Central memory CD4-positive, alpha-beta T cell (primary cell): ENCODE results near the gene GALNS.
A peak's percentile ranks its signal among the peaks of the same experiment; 100 is the strongest.
"Not testable (repeated sequence)": the region's sequence is repeated elsewhere in the genome, so short reads cannot be mapped to it uniquely, and the experiment has no call there.

Experiments used
- DNase-seq: peaks from one replicate; pipeline ENCODE4 v3.0.0; 2022
- total RNA-seq, 3 experiments: gene quantifications; one replicate each; lab custom pipeline; 2026; lab: John Stamatoyannopoulos, UW

Gene GALNS, protein sequence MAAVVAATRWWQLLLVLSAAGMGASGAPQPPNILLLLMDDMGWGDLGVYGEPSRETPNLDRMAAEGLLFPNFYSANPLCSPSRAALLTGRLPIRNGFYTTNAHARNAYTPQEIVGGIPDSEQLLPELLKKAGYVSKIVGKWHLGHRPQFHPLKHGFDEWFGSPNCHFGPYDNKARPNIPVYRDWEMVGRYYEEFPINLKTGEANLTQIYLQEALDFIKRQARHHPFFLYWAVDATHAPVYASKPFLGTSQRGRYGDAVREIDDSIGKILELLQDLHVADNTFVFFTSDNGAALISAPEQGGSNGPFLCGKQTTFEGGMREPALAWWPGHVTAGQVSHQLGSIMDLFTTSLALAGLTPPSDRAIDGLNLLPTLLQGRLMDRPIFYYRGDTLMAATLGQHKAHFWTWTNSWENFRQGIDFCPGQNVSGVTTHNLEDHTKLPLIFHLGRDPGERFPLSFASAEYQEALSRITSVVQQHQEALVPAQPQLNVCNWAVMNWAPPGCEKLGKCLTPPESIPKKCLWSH
- 18.1 to 47.1 (median 30.9) reads per million in 3 experiments for total RNA-seq

DNA sequence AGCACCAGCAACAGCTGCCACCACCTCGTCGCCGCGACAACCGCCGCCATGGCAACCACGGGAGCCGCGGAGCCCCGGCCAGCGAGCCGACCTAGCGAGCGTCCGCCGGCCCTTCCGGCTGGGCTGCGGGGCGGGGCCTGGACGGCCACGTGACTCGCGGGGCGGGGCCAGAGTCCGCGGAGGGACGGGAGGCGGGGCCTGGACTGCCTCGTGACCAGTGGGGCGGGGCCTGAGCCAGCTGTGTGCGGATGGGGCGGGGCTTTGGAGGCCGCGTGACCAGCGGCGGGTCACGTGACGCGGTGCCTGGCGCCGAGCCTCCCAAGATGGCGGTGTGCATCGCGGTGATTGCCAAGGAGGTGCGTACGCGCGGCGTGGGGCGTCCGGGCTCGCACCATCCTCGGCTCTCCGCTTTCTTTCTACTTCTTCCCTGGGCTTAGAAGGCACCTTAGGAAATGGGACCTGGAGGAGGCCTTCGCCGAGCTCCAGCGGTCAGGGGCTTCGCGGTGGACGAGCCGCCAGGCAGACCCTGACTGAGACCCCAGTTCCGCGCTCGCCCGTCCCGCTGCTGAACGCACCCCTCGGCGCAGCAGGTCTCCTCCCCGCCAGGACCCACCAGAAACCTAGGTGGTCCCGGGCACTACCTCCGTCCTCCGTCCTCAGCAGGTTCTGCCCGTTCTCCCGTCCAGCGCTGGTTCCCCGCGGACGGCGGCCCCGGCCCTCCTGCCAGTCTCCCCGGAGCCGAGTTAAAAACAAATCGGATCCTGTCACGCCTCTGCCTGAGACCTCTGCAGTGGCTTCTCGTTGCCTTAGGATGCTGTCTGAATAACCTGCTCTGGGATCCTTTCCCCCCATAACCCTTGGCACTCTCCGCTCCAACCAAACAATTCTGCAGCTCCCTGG, at the start of gene GALNS, which contains the start of gene TRAPPC2L:
TSS of gene GALNS (minus strand) at position 120 of the 900 bp plus-strand sequence. CDS start at position 50, 70 bp downstream.
TSS of gene TRAPPC2L (plus strand) at position 300 of the 900 bp plus-strand sequence. CDS start at position 324, 24 bp downstream.
- peak; percentile 97 for DNase-seq

- DNase-seq, result no peak
Observed at GRCh38 chr16:88906020-88906419, 49.3 kb upstream of the GALNS start.

- no peak for DNase-seq
Observed at GRCh38 chr16:88905563-88905962, 48.8 kb upstream of the GALNS start.

DNA sequence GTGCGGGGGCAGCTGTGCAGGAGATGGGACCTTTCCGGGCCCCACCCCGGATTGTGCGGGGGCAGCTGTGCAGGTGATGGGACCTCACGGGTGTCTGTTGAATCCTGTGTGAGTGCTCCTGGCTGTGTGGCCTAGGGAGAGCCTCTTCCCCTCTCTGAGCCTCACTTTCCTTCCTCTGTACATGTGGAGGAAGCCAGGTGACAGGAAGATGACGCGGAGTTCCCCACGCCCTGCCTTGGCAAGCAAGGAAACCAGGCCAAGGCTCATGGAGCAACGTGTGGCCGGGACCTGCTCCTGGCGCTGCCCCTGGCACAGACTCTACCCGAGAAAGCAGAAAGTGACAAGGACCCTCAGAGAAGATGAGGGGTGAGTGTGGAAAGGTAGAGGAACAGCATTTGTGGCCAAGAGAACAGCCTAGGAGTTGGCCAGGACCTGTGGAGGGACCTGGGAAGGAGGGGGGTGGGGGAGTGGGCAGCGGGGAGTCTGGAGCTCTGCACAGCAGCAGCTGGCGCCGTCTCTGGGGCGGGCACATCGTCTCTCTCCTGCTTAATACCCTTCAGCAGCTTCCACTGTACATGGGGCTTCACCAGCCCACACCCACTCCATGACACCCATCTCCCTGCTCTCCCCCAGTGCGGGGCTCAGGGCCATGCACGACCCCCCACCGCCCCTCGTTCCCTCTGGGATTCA, 48.1 kb upstream of the GALNS start:
- no peak for DNase-seq

- DNase-seq, result no peak
Observed at GRCh38 chr16:88903267-88903666, 46.5 kb upstream of the GALNS start.

DNA sequence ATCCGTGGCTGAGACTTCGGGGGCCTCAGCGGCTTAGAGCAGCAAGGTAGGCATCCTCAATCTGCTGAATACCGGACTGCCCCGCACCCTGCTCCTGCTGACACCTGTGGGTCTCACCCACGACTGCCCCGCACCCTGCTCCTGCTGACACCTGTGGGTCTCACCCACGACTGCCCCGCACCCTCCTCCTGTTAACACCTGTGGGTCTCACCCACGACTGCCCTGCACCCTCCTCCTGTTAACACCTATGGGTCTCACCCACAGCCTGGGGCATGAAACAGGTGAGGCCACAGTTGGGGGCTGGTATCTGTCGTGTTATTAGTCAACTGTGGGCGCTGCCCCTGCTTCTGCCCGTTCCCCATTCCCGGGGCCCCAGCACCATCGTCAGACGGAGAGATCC, 46.0 kb upstream of the GALNS start:
- DNase-seq, result no peak

GRCh38 chr16:88901718-88902337, 45.1 kb upstream of the GALNS start:
- DNase-seq, result no peak

GRCh38 chr16:88900662-88901052, 43.9 kb upstream of the GALNS start:
- no peak for DNase-seq

DNA sequence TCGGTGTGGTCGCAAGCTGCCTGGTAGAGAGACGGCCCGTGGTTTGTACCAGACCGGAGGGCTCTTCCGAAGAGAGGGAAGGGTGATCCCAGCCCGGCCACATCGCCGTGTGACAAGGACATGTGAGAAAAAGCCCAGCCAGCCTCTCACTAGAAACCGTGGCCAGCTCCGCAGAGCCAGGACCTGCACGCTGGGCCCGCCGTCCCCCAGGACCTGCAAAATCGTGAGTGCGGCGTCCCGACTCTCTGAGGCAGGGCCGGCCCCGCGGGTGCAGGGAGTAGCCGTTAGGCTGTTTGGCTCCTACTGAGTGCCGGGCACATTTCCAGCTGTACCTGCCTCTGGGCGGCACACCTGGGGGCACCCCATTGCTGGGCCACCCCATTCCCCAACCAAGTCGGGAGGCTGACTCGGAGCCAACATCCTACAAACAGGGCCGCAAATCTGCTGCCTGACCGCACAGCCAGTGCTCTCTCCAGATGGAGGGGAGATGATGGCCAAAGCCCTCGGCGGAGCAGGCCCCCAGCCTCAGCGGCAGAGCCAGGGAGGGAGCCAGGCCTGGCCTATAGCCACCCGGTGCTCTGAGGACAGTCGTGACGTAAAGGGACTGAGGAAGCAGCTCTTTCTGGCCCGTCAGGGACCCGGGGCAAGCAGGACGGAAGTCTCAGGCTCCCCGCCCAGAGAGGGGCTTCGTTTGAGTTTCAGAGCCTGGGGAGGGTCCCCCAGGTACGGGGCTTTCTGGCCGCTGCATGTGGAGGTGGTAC, 43.3 kb upstream of the GALNS start:
- no peak for DNase-seq

GRCh38 chr16:88897696-88898425, 41.1 kb upstream of the GALNS start:
- DNase-seq, result no peak

GRCh38 chr16:88896238-88897070, 39.7 kb upstream of the GALNS start:
- DNase-seq, result no peak

GRCh38 chr16:88895335-88895734, 38.6 kb upstream of the GALNS start:
- no peak for DNase-seq

DNA sequence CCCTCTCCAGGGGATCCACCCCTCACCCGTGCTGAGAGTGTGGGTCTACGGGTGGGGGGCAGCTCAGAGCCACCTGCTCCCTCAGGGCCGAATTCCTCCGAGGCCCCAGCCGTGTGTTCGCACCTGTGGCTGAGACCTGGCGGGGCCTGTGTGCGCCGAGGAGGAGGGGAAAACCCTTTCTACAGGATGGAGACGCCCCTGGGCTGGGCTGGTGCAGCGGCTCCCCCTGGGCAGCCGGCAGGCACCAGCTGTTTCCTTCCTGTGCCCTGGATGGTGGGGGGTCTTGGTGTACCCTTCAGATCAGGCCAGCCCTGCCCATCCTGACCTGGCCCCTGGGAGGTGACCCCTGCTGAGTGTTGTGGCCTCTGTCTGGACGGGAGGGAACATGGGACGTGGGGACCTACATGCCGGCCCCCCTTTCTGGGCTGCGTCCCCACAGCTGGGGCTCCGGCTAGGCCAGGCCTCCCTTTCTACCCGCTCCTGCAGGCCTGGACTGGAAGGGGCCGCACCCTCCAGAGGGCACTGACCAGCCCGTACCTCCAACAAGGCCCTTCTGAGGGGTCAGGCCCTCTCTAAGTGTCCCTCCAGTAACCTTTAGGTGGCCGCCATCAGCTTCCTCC, 38.0 kb upstream of the GALNS start:
- no peak for DNase-seq

GRCh38 chr16:88894266-88894665, 37.5 kb upstream of the GALNS start:
- not testable (repeated sequence) for DNase-seq

DNA sequence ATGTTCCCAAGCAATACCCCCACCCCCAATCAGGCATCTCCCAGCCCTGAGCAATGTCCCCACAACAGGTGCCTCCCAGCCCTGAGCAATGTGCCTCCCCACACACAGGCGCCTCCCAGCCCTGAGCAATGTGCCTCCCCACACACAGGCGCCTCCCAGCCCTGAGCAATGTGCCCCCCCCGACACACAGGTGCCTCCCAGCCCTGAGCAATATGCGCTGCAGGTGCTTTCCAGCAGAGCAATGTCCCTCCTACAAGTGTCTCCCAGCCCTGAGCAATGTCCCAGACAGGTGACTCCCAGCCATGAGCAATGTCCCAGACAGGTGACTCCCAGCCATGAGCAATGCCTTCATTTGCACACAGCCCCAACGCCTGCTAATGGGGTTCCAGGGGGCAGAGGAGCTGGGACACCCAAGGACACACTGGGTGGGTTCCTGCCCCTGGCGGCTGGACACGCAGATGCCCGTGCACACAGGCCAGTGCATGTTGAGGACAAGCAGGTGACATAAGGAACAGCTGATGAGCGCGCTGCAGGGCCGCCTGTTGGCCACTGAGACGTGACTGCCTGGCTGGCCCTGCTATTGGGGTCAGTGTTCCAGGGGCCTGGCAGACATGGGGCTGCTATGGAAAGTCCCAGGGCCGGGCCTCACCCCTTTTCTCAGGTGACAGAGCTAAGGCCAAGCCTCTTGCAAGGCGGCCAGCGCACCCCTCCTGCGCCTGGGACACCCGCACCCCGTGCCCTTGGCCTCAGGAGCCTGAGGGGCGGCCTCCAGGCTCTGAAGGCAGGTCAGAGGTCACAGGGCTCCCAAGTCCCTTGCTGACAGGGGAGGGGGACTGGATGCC, 36.6 kb upstream of the GALNS start:
- no peak for DNase-seq

DNA sequence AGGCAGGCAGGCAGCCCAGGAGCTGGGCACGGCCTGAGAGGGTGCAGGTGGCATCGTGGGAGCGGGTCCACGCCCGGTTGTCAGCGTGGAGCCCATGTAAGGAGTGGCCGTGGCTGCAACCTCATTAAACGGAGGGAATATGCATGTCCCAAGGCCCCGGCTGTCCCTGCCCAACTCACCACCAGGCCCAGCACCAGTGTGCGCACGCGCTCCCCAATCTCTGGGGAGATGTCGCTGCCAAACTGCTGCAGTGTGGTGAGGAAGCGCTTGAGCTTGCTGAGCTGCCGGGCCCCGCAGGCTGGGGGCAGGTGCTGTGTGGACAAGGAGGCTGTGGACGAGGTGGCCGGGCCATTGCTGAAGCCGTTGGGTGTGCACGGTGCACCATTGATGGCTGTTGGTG, 35.3 kb upstream of the GALNS start:
- DNase-seq, result no peak

GRCh38 chr16:88891083-88891482, 34.3 kb upstream of the GALNS start:
- DNase-seq, result no peak

DNA sequence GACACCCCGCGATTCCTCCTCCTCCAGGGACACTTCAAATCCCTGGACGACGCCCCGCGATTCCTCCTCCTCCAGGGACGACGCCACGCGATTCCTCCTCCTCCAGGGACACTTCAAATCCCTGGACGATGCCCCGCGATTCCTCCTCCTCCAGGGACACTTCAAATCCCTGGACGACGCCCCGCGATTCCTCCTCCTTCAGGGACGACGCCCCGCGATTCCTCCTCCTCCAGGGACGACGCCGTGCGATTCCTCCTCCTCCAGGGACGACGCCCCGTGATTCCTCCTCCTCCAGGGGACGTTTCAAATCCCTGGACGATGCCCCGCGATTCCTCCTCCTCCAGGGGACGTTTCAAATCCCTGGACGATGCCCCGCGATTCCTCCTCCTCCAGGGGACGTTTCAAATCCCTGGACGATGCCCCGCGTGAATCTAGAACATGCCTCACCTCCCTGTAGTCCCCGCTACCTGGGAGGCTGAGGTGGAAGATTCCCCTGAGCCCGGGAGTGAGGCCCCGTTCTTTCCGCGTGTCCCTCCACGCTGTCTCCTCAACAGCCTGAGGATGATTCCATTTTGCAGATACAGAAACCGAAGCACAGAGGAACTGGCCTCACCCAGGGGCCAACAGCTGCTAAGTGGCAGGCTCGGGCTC, 33.1 kb upstream of the GALNS start:
- not testable (repeated sequence) for DNase-seq
